ENCODE results near the gene DPT.

GRCh38 chr1:168676861-168677260, 52.1 kb downstream of the DPT start:
- TF ChIP-seq EZH2 (IDR thresholded peaks at IDR 0.05) (no peak), POLR2AphosphoS5 (IDR thresholded peaks at IDR 0.05; ENCODE audit: borderline replicate concordance, low read depth, low read length) (no peak), FOXP2 (optimal IDR thresholded peaks at IDR 0.05; ENCODE audit: control extremely low read depth, extremely low read length, insufficient read depth) (no peak)

Measured in SK-N-MC (cell line).